Keratinocyte (primary cell): Measurements from ENCODE around the gene STN1.

Experiments
- CTCF ChIP-seq, 3 experiments: IDR thresholded peaks in 1 of 3; conservative IDR thresholded peaks in 1 of 3; optimal IDR thresholded peaks in 1 of 3; 2 replicates in 2 of 3; 3 replicates in 1 of 3; pipeline versions ENCODE3 to v1.5.1; 2011; ENCODE audit warnings: low read length in 3 of 3, mild to moderate bottlenecking in 3 of 3, moderate library complexity in 2 of 3, control low read depth in 1 of 3, inconsistent platforms in 1 of 3; ENCODE audit not compliant: insufficient read depth in 2 of 3; ENCODE audit errors: extremely low read depth in 1 of 3
- EZH2 ChIP-seq: IDR thresholded peaks from one replicate; pipeline ENCODE4 v1.6.1; 2012; ENCODE audit warnings: inconsistent platforms, mild to moderate bottlenecking, low read length, moderate library complexity

- TF ChIP-seq CTCF (optimal IDR thresholded peaks at IDR 0.05 in 1 of 3, IDR thresholded peaks at IDR 0.05 in 1 of 3, conservative IDR thresholded peaks at IDR 0.05 in 1 of 3; ENCODE audit: extremely low read depth in 1 of 3, insufficient read depth in 2 of 3, low read length in 3 of 3): no peak
- no peak for TF ChIP-seq EZH2
These were observed 4.7 kb upstream of the STN1 start for GRCh38 chr10:103922659-103923058.
